Adrenal gland (tissue), 19 donors: ENCODE data around the gene ADAMTS18. TPM values are rescaled to one million over a fixed set of nuclear protein-coding genes. Genes with fewer than 3 reads are reported as not detected.

Experiments
- DNase-seq, 7 donors: peaks; one replicate each; pipeline ENCODE4 v3.0.0-alpha.2; 2019 to 2020
- H3K27ac ChIP-seq, 5 donors: fragments of 200-600 bp; sonication (generic) in 4 of 5; 1 replicate in 3 of 5; 2 replicates in 2 of 5; pipeline versions ENCODE4 v1.5.1 to v1.8.0; 2016 to 2020; ENCODE audit warnings: mild to moderate bottlenecking in 1 of 5
- H3K27me3 ChIP-seq: fragments of 200-600 bp; 2 replicates; pipeline ENCODE4 v1.8.0; 2021
- H3K36me3 ChIP-seq, 2 donors: fragments of 200-600 bp; replicated peaks in 1 of 2; 1 replicate in 1 of 2; 2 replicates in 1 of 2; pipeline versions ENCODE4 v1.5.1 to v1.8.0; 2018 to 2022
- H3K4me1 ChIP-seq, 2 donors: fragments of 200-600 bp; replicated peaks in 1 of 2; 1 replicate in 1 of 2; 2 replicates in 1 of 2; pipeline versions ENCODE4 v1.5.1 to v1.8.0; 2018 to 2021
- H3K4me3 ChIP-seq, 4 donors: fragments of 200-600 bp; sonication (generic) in 3 of 4; one replicate each; pipeline ENCODE4 v1.5.1; 2016 to 2018
- H3K9me3 ChIP-seq, 3 donors: fragments of 200-600 bp; sonication (generic) in 1 of 3; replicated peaks in 1 of 3; 1 replicate in 2 of 3; 2 replicates in 1 of 3; pipeline versions ENCODE4 v1.5.1 to v1.8.0; 2016 to 2021
- CTCF ChIP-seq, 6 experiments: fragments of 450-650 bp in 4 of 6; fragments of 200-600 bp in 2 of 6; sonication (generic) in 1 of 6; IDR thresholded peaks; 1 replicate in 5 of 6; 2 replicates in 1 of 6; pipeline versions ENCODE4 v1.5.1 to v1.8.0; 2016 to 2021; ENCODE audit warnings: antibody characterized with exemption in 6 of 6, mild to moderate bottlenecking in 2 of 6, moderate library complexity in 1 of 6
- POLR2A ChIP-seq, 2 donors: fragments of 450-650 bp; IDR thresholded peaks; one replicate each; pipeline ENCODE4 v1.6.1; 2017; ENCODE audit warnings: antibody characterized with exemption in 2 of 2, mild to moderate bottlenecking in 2 of 2, moderate library complexity in 1 of 2
- WGBS, 4 donors: extraction: QIAGEN DNeasy Blood & Tissue Kit in 2 of 4; methylation state at CpG; one replicate each; pipeline versions ENCODE4 v1.1.5 to v1.1.7; 2013 to 2017; 5-methylcytosine and 5-hydroxymethylcytosine counted together
- intact Hi-C, 2 donors: fragments of 100-400 bp; cut with DNase I; formaldehyde crosslinking; loops; one replicate each; pipeline versions ENCODE4 v1.14.1 to v1.15.0; 2022 to 2023
- long read RNA-seq, 10 donors: library from polyadenylated mRNA in 3 of 10; unstranded in 2 of 10; stranded (forward) in 1 of 10; transcript quantifications; one replicate each; pipeline ENCODE4 v2.0.0 and lab custom pipeline, GENCODE V29; 2021 to 2026
- polyA plus RNA-seq, 3 donors: library from polyadenylated mRNA; stranded (reverse); fragments of 200-250 nt in 2 of 3; fragments of 350-450 nt in 1 of 3; fragmentation: Illumina TruSeq in 1 of 3; extraction: RNeasy Lipid Tissue Mini Kit (QIAGEN cat#74804) in 1 of 3; gene quantifications; one replicate each; pipeline ENCODE4 v1.2.3, GENCODE V29; 2013 to 2014
- total RNA-seq, 9 donors: library from RNA; depleted of rRNA in 4 of 9; stranded (reverse); fragments of >200 nt in 4 of 9; fragments of 120-200 nt in 1 of 9; fragmentation: NEBNext Ultra II Directional in 1 of 9; extraction: Animal tissue kit (Norgen Biotek cat#: 25700) in 1 of 9; gene quantifications; one replicate each; pipeline versions ENCODE4 v1.1.0 to v1.2.4, GENCODE V29; 2013 to 2023
- donor health status: healthy with polysubstance abuse.
- donor health status: Bipolar disorder and iron deficiency.
- donor health status: DM: yes; HTN: yes; CAD: no.
- donor health status: DM: no; HTN: no; CAD: no.
- donor health status: DM: no; HTN: no; CAD: no.
- donor health status: DM: yes; HTN: yes; CAD: no.

Gene ADAMTS18
- under 1 TPM in 2 of 9 donors, not detected in 7; 0.11 to 0.32 TPM for total RNA-seq
- under 1 TPM in 1 of 3 donors, not detected in 2; 0.10 TPM for polyA plus RNA-seq
- long read RNA-seq, donor 1, result 0 reads
- long read RNA-seq, donor 2, result 0 reads
- long read RNA-seq, donor 3, result 0 reads
- long read RNA-seq, donor 4, result 0 reads
- long read RNA-seq, donor 5, result 0 reads
- long read RNA-seq, donor 6, result 0 reads
- long read RNA-seq, donor 7, result 0 reads
- long read RNA-seq, donor 8, result 0 reads
- long read RNA-seq, donor 9, result 0 reads
- long read RNA-seq, donor 10, result 0 reads

GRCh38 chr16:77434530-77435271 lies at the start of gene ADAMTS18:
Gene ADAMTS18, minus strand, starts transcription at chr16:77435034. Its CDS starts 339 bp downstream, at chr16:77434695.
- no peak within 1 kb of the TSS for H3K4me3 ChIP-seq
- no peaks in the 10 kb centered on the region for H3K9me3 ChIP-seq
- no peak for DNase-seq
- H3K4me1 ChIP-seq, result no peaks in the 10 kb centered on the region
- peaks cover 22% of the 10 kb centered on the region for H3K27me3 ChIP-seq
- H3K27ac ChIP-seq, result no peak within 1 kb of the TSS
- H3K36me3 ChIP-seq, result no peaks in the 10 kb centered on the region
- 0 to 11% (median 1%) methylated on average over 1 to 90 of the region's 92 CpGs for WGBS, 4 donors
- no peak for TF ChIP-seq CTCF (IDR thresholded peaks at IDR 0.05)
- TF ChIP-seq POLR2A (IDR thresholded peaks at IDR 0.05), result no peak
- intact Hi-C loops, result no loop called here

- no peak for TF ChIP-seq CTCF (IDR thresholded peaks at IDR 0.05)
- no peak for TF ChIP-seq POLR2A (IDR thresholded peaks at IDR 0.05)
- no peak overlapping the region for H3K27ac ChIP-seq
- H3K27me3 ChIP-seq, result no peaks in the 10 kb centered on the region
- H3K4me1 ChIP-seq, result no peaks in the 10 kb centered on the region
- no peak overlapping the region for H3K4me3 ChIP-seq
- H3K36me3 ChIP-seq, result no peaks in the 10 kb centered on the region
- intact Hi-C loops, result no loop called here
- WGBS, 4 donors, result 76 to 83% (median 79%) methylated on average over 3 of the region's 3 CpGs
- no peak for DNase-seq
- no peaks in the 10 kb centered on the region for H3K9me3 ChIP-seq
Measured at GRCh38 chr16:77480681-77481315, 46.0 kb upstream of the ADAMTS18 start.

GRCh38 chr16:77472262-77472661 lies 37.4 kb upstream of the ADAMTS18 start:
- Histone ChIP-seq H3K36me3 (no peaks in the 10 kb centered on the region), H3K9me3 (peaks cover 0 to 6% (median 0%) of the 10 kb centered on the region in 3 donors), H3K27ac (no peak overlapping the region), H3K27me3 (no peaks in the 10 kb centered on the region), H3K4me1 (no peaks in the 10 kb centered on the region), H3K4me3 (no peak overlapping the region)
- intact Hi-C loops, result no loop called here
- WGBS, 4 donors, result 80 to 89% (median 86%) methylated on average over 1 of the region's 1 CpG
- DNase-seq, result no peak
- no peak for TF ChIP-seq POLR2A (IDR thresholded peaks at IDR 0.05)
- no peak for TF ChIP-seq CTCF (IDR thresholded peaks at IDR 0.05)

- no peaks in the 10 kb centered on the region for H3K36me3 ChIP-seq
- H3K4me1 ChIP-seq, result no peaks in the 10 kb centered on the region
- H3K9me3 ChIP-seq, result peaks cover 0 to 6% (median 0%) of the 10 kb centered on the region in 3 donors
- intact Hi-C loops, result no loop called here
- no peak for DNase-seq
- no peak overlapping the region for H3K27ac ChIP-seq
- no peaks in the 10 kb centered on the region for H3K27me3 ChIP-seq
- TF ChIP-seq CTCF (IDR thresholded peaks at IDR 0.05) (no peak), POLR2A (IDR thresholded peaks at IDR 0.05) (no peak)
- H3K4me3 ChIP-seq, result no peak overlapping the region
Measured at GRCh38 chr16:77470851-77471250, 36.0 kb upstream of the ADAMTS18 start.
